IPS DF 19.7 (cell line): ENCODE results near the gene P2RX2.

Experiments used
- DNase-seq: peaks from one replicate; pipeline ENCODE4 v3.0.0-alpha.2; 2013; ENCODE audit warnings: low read depth, low spot score

P2RX2 gene

GRCh38 chr12:132662901-132663755 lies 44.6 kb downstream of the P2RX2 start:
- DNase-seq = no peak

DNA sequence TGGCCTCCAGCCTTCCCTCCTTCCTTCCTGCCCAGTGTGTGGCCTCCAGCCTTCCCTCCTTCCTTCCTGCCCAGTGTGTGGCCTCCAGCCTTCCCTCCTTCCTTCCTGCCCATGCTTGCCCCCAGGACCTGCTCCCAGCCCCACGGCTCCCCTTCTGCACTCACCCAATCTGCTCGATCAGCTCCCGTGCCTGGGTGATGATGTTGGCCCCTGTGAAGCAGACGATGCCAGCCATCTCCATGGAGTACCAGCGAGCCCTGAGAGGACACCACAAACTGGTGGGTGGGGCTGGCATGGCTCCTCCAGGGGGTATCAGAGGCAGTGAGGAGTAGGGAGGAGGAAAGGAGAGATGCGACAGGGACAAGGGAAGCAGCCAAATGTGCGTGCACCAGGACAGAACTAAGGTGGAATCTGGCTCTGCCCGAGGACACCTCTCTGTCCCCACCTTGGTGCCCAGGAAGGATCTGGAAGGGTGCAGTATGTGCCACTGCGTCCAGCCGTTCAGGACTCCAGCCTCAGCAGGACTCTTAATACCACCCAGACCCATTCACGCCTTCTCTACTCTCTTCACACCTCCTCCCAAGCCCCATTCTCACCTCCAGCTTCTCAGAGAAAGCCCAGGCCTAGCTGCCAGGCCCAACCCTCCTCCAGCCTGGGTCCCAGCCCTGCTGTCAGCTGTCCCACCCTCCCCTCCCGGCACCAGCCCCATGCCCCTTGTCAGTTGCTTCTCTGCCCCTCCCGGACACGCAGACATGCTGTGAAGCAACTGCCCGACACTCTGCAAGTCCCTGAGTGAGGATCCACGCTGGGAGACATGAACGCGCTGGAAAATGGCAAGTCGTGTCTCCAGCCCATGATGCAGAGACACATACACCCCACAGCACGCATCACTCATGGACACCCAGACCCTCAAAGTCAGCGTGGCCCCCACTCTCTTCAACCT lies 45.9 kb downstream of the P2RX2 start:
- DNase-seq = no peak

DNA sequence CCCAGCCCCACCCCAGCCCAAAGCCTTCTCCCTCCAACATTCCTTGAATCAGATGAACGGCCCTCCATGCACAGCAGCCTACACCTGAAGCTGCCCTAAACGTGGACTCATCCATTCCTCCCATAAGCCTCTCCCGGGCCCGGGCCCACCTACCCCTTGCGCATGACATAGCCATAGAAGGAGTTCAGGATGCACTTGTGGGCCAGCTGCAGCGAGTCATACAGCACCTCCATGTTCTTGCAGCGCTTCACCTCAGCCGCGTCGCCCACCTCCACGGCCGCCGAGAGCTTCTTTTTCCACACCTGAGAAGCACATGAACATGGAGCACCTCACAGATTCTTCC lies 46.5 kb downstream of the P2RX2 start:
- no peak for DNase-seq

- DNase-seq = no peak
These were observed 47.2 kb downstream of the P2RX2 start for GRCh38 chr12:132665794-132666193.

DNA sequence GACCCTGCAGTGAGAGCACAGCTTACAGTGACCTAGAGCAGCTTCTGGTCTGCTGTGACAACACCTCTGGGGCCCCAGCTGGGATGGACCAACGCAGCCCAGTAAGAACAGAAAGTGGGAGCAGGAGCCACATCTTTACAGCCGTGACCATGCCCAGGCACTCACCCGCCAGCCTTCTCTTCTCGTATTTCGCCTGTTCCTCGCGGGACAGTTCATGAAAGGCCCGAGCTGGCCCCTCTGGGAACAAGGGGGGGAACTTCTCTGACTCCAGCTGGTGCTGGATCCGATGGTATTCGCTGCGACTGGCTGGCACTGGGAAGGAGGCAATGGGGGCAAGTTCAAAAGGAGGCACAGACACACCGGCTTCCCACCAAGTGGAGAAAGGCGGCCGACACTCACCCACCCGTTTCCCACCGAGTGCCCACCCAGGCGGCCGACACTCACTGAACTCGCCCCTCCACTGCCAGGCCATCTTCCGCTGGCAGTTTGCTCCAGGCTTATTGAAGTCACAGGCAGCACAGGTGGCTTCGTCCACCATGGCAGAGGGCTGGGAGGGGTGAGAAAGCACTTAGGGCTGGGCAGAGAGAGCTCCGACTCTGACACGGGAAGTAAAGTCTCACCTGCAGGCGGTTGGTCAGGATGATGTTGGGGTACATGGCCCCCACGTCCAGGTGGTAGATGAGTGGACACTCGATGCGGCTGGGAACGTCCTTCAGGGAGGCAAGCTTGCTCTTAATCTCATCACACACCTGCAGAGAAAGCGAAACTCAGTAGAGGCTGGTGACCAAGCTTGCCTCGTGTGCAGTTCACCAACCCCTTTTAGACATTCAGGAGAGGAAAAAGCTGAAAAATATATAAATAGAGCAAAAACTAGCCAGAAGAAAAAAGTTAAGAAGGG lies 49.9 kb downstream of the P2RX2 start:
- no peak for DNase-seq

GRCh38 chr12:132669166-132669879 lies 50.7 kb downstream of the P2RX2 start:
- DNase-seq = no peak
